Renal cortical epithelial cell (primary cell): ENCODE measurements around the gene CSAG3. TPM values are rescaled to one million over a fixed set of nuclear protein-coding genes. Genes with fewer than 3 reads are reported as not detected.
"Not testable (repeated sequence)": the region's sequence is repeated elsewhere in the genome, so short reads cannot be mapped to it uniquely, and the experiment has no call there.

ENCODE experiments used
- DNase-seq: peaks from one replicate; pipeline ENCODE4 v3.0.0-alpha.2; 2011; ENCODE audit warnings: low read depth
- total RNA-seq: library from RNA; depleted of rRNA; stranded (reverse); fragments of >200 nt; gene quantifications from 2 replicates; pipeline ENCODE4 v1.2.3, GENCODE V29; 2014

Gene CSAG3
- not detected in 2 replicates for total RNA-seq

DNA sequence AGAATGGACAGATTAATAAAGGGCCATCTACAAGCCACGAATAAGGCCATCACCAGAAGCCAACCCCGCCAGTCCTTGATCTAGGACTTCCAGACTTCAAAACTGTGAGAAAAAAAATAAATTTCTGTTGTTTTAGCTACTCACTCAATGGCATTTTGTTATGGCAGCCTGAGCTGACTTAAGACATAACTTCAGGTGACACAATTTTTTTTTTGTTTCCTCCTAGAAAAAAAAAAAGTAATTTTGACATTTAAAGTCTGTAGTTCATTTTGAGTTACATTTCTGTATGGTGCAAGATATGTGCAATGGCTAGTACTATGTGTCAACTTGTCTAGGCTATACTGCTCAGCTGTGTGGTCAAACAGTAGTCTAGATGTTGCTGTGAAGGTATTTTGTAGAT lies at the start of gene CSAG3:
Gene CSAG3 (plus strand): TSS at position 301 of the 400 bp plus-strand sequence.
- not testable (repeated sequence) for DNase-seq

DNA sequence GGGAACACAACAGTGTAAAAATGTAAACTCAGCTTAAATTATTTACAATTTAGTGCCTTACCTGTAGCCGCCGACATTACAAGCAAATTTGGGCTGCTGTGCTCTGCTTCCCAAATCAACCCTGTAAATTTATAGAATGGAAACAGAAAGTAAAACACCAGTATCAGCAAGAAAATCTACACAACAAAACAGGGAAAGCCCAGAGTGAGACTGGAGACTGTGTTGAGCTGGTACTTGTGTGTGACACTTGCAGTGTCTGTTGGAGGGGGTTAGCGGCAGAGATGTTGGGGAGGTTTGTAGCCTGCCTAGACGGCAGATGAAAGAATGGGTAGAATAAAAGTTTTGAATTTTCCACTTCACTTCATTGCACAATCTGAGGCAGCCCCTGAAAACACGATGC lies 45.8 kb upstream of the CSAG3 start:
- DNase-seq = not testable (repeated sequence)

DNA sequence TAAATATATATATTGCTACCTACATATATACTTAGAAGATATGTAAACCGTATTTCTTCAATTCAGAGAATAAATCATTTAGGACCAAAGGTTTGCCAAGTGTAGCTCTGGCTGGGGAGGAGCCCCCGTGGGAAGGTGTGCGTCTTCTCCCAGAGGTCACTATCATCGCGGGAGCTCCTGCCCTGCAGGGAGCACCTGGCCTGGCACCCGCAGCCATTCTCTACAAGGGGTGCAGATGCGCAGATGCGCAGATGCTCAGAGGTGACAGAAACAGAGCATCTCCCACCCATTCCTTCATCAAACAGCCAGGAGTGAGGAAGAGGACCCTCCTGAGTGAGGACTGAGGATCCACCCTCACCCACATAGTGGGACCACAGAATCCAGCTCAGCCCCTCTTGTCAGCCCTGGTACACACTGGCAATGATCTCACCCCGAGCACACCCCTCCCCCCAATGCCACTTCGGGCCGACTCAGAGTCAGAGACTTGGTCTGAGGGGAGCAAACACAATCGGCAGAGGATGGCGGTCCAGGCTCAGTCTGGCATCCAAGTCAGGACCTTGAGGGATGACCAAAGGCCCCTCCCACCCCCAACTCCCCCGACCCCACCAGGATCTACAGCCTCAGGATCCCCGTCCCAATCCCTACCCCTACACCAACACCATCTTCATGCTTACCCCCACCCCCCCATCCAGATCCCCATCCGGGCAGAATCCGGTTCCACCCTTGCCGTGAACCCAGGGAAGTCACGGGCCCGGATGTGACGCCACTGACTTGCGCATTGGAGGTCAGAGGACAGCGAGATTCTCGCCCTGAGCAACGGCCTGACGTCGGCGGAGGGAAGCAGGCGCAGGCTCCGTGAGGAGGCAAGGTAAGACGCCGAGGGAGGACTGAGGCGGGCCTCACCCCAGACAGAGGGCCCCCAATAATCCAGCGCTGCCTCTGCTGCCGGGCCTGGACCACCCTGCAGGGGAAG lies 44.9 kb upstream of the CSAG3 start, which contains the start of gene MAGEA2B:
Gene MAGEA2B (plus strand): TSS at position 814 of the 973 bp plus-strand sequence. CDS start 2,479 bp downstream, outside the sequence.
- not testable (repeated sequence) for DNase-seq

DNA sequence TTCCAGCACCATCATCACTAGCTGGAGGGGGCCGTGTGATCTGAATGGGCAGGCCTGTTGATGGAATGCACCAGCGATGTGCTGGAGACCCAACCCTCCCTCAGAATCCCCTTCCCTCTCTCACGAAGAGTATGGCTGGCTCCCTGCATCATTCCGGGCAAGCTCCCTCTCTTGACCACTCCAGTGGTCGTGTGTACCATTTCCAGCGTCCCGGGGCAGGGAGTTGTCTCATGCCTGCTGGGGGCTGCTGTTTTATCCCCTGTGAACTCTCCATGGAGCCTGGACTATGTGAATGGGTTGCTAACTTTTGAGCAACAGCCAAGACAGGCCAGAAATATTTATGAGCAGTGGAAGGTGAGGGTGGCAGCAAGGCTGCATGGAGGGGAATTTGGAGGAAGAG lies 33.6 kb upstream of the CSAG3 start:
- DNase-seq = no peak

DNA sequence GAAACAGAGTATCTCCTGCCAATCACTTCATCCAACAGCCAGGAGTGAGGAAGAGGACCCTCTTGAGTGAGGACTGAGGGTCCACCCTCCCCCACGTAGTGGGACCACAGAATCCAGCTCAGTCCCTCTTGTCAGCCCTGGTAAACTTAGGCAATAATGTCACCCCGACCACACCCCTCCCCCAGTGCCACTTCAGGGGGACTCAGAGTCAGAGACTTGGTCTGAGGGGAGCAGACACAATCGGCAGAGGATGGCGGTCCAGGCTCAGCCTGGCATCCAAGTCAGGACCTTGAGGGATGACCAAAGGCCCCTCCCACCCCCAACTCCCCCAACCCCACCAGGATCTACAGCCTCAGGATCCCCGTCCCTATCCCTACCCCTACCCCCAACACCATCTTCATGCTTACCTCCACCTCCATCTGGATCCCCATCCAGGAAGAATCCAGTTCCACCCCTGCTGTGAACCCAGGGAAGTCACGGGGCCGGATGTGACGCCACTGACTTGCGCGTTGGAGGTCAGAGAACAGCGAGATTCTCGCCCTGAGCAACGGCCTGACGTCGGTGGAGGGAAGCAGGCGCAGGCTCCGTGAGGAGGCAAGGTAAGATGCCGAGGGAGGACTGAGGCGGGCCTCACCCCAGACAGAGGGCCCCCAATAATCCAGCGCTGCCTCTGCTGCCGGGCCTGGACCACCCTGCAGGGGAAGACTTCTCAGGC lies 25.6 kb upstream of the CSAG3 start, which contains the start of the genes CSAG1 and MAGEA12:
Gene CSAG1 (minus strand): TSS at position 461 of the 715 bp plus-strand sequence. CDS start 1,261 bp downstream, outside the sequence.
Gene MAGEA12 (plus strand): TSS at position 497 of the 715 bp plus-strand sequence. CDS start 2,405 bp downstream, outside the sequence.
- DNase-seq = no peak

DNA sequence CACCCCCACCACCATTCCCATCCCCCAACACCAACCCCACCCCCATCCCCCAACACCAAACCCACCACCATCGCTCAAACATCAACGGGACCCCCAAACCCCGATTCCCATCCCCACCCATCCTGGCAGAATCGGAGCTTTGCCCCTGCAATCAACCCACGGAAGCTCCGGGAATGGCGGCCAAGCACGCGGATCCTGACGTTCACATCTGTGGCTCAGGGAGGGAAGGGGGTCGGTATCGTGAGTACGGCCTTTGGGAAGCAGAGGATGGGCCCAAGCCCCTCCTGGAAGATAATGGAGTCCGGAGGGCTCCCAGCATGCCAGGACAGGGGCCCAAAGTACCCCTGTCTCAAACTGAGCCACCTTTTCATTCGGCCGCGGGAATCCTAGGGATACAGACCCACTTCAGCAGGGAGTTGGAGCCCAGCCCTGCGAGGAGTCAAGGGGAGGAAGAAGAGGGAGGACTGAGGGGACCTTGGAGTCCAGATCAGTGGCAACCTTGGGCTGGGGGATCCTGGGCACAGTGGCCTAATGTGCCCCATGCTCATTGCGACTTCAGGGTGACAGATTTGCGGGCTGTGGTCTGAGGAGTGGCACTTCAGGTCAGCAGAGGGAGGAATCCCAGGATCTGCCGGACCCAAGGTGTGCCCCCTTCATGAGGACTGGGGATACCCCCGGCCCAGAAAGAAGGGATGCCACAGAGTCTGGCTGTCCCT lies 24.7 kb upstream of the CSAG3 start:
- not testable (repeated sequence) for DNase-seq

DNA sequence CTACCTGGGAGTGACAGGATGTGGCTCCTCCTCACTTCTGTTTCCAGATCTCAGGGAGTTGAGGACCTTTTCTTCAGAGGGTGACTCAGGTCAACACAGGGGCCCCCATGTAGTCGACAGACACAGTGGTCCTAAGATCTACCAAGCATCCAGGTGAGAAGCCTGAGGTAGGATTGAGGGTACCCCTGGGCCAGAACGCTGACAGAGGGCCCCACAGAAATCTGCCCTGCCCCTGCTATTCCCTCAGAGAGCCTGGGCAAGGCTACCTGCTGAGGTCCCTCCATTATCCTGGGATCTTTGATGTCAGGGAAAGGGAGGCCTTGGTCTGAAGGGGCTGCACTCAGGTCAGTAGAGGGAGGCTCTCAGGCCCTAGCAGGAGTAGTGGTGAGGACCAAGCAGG lies 23.9 kb upstream of the CSAG3 start:
- DNase-seq = no peak

DNA sequence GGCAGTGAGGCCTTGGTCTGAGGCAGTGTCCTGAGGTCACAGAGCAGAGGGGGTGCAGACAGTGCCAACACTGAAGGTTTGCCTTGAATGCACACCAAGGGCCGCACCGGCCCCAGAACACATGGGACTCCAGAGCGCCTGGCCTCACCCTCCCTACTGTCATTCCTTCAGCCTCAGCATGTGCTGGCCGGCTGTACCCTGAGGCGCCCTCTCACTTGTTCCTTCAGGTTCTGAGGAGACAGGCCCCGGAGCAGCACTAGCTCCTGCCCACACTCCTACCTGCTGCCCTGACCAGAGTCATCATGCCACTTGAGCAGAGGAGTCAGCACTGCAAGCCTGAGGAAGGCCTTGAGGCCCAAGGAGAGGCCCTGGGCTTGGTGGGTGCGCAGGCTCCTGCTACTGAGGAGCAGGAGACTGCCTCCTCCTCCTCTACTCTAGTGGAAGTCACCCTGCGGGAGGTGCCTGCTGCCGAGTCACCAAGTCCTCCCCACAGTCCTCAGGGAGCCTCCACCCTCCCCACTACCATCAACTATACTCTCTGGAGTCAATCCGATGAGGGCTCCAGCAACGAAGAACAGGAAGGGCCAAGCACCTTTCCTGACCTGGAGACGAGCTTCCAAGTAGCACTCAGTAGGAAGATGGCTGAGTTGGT lies 23.0 kb upstream of the CSAG3 start:
- DNase-seq = no peak

DNA sequence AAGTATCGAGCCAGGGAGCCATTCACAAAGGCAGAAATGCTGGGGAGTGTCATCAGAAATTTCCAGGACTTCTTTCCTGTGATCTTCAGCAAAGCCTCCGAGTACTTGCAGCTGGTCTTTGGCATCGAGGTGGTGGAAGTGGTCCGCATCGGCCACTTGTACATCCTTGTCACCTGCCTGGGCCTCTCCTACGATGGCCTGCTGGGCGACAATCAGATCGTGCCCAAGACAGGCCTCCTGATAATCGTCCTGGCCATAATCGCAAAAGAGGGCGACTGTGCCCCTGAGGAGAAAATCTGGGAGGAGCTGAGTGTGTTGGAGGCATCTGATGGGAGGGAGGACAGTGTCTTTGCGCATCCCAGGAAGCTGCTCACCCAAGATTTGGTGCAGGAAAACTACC lies 22.5 kb upstream of the CSAG3 start:
- not testable (repeated sequence) for DNase-seq

DNA sequence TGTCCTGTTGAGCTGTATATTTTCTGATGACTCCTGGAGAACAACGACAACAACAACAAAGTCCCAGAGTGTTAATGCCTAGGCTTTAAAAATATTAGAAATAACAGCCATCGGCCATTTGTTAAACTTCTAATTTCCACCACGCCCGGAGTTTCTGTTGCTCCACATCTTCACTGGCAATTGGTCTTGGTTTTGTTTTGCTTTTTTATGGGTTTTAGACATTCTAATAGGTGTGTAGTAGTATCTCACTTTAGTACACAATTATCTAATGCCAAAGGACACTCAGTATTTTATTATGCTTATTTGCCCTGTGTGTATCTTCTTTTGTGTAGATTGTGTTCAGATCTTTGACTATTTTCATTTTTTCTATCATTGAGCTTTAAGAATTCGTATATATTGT lies 20.5 kb upstream of the CSAG3 start:
- no peak for DNase-seq

DNA sequence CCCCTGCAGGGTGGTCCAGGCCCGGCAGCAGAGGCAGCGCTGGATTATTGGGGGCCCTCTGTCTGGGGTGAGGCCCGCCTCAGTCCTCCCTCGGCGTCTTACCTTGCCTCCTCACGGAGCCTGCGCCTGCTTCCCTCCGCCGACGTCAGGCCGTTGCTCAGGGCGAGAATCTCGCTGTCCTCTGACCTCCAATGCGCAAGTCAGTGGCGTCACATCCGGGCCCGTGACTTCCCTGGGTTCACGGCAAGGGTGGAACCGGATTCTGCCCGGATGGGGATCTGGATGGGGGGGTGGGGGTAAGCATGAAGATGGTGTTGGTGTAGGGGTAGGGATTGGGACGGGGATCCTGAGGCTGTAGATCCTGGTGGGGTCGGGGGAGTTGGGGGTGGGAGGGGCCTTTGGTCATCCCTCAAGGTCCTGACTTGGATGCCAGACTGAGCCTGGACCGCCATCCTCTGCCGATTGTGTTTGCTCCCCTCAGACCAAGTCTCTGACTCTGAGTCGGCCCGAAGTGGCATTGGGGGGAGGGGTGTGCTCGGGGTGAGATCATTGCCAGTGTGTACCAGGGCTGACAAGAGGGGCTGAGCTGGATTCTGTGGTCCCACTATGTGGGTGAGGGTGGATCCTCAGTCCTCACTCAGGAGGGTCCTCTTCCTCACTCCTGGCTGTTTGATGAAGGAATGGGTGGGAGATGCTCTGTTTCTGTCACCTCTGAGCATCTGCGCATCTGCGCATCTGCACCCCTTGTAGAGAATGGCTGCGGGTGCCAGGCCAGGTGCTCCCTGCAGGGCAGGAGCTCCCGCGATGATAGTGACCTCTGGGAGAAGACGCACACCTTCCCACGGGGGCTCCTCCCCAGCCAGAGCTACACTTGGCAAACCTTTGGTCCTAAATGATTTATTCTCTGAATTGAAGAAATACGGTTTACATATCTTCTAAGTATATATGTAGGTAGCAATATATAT lies 5.0 kb upstream of the CSAG3 start, which contains the start of gene MAGEA2:
Gene MAGEA2 (minus strand): TSS at position 157 of the 965 bp plus-strand sequence. CDS start 2,479 bp downstream, outside the sequence.
- not testable (repeated sequence) for DNase-seq

DNA sequence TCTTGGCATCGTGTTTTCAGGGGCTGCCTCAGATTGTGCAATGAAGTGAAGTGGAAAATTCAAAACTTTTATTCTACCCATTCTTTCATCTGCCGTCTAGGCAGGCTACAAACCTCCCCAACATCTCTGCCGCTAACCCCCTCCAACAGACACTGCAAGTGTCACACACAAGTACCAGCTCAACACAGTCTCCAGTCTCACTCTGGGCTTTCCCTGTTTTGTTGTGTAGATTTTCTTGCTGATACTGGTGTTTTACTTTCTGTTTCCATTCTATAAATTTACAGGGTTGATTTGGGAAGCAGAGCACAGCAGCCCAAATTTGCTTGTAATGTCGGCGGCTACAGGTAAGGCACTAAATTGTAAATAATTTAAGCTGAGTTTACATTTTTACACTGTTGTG lies 4.1 kb upstream of the CSAG3 start:
- DNase-seq = not testable (repeated sequence)

DNA sequence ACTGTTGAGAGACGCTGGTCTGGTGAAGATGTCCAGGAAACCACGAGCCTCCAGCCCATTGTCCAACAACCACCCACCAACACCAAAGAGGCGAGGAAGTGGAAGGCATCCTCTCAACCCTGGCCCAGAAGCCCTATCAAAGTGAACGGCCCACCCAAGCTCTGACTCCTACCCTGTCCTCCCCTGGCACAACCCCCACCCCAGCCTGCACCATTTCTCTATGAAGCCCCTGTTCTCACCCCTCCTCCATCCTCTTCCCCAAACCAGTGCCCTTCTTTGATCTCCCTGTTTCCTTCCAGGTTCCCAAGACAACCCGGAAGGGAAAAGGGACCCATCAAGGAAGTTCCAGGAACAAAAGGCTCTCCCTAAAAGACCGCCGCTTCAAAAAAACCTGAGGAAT lies 526 bp downstream of the CSAG3 start:
- not testable (repeated sequence) for DNase-seq

DNA sequence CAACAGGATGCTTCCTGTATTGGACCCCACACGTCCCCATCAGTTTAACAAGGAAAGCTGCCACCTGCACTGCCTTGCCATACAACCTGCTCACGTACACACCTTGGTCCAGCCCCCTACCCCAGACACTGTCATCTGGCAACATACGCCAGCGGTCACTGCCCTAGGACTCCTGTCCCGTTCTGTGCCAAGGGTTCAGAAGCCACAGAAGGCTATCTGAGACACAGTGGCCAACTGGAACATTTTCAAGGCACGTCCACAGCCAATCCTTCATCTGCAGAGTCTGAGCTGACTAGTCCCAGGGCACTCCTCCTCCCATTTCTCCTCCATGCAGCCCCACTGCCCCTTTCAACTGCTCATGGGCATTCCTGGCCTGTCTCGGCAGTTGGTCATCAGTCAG lies 2.6 kb downstream of the CSAG3 start:
- not testable (repeated sequence) for DNase-seq

DNA sequence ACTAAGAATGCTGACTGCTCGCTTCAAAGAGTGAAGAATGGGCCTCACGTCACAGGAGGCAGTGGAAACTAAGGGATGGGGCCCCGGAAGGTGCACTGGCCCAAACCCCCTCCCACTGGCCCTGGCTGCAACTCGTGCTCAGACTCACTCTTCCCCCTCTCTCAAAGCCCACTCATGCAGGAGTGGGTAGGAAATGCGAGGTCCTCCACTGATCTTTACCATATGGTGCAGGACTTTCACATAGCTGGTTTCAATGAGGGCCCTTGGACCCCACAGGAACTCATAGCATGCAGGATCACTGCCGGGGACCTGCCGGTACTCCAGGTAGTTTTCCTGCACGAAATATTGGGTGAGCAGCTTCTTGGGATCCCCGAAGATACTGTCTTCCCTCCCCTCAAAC lies 7.5 kb downstream of the CSAG3 start:
- DNase-seq = not testable (repeated sequence)

DNA sequence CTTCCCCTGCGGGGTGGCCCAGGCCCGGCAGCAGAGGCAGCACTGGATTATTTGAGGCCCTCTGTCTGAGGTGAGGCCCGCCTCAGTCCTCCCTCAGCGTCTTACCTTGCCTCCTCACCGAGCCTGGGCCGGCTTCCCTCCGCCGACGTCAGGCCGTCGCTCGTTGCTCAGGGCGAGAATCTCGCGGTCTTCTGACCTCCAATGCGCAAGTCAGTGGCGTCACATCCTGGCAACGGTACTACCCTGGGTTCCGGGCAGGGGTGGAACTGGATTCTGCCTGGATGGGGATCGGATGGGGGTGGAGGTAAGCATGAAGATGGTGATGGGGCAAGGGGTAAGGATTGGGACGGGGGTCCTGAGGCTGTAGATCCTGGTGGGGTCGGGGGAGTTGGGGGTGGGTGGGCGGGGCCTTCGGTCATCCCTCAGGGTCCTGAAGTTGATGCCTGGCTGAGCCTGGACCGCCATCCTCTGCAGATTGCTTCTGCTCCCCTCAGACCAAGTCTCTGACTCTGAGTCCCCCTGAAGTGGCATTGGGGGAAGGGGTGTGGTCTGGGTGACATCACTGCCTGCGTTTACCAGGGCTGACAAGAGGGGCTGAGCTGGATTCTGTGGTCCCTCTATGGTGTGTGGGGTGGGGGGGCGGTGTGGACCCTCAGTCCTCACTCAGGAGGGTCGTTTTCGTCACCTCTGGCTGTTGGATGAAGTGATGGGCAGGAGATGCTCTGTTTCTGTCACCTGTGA lies 10.7 kb downstream of the CSAG3 start, which contains the start of gene MAGEA6:
Gene MAGEA6 (minus strand): TSS at position 141 of the 741 bp plus-strand sequence. CDS start 2,039 bp downstream, outside the sequence.
- DNase-seq = not testable (repeated sequence)

DNA sequence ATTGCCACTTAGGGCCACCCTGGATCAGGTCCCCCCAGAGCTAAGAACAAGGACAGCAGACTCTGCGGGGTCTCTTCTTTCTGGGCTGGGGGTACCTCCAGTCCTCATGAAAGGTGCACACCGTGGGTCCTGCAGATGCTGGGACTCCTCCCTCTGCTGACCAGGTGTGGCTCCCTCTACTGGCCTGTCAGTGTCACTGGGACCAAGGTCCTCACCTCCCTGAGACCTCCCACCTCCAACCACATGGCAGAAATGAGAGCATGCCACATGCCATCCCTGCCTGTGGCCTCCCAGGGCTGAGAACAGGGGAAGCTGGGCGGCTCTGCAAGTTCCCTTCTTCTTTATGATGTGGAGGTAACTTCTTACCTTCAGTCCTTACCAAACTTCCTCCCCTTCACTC lies 28.0 kb downstream of the CSAG3 start:
- DNase-seq = not testable (repeated sequence)

DNA sequence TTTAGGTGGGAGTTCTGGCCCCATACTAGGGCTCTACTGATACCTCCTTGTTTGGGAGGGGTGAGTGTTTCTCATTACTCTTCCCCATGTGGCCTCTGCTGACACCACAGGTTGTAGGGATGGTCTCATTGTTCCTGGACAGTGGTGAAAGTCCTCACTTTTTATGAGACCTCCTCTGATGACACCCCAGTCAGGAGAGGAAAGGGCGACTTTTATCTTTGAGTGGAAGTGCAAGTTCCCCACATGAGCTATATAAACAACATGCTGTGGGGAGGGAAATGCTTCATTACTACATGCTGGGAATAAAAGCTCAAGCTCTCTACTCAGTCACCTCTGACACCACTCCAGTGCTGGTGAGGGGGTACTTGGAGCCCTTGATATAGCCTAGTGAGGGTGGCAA lies 39.9 kb downstream of the CSAG3 start:
- no peak for DNase-seq

DNA sequence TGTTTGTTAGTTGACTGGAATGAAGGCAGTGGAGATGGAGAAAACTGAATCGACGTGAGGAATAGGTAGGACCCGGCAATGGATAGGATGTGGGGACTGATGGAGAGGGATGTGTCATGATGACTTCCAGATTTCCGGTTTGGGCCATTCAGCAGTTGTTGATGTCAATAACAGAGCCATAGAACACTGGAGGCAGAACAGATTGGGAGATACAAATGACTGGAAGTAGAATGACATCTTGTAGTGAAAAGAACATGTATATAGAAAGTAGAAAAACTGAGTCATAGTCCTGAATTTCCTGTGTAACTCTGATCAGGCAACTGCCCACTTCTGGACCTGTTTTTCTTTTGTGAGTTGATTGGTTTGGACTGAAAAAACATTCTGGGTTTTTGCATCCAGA lies 47.0 kb downstream of the CSAG3 start:
- DNase-seq = no peak
